ENCODE measurements around the gene GPATCH8. TPM values are rescaled to one million over a fixed set of nuclear protein-coding genes. Genes with fewer than 3 reads are reported as not detected.

Gene GPATCH8
- total and polyA plus RNA-seq, 10 of the 15 experiments (the other 5 are each of a cell fraction or from before 2014, with no cell fraction given), result 11.7 to 45.1 (median 21.3) TPM

DNA sequence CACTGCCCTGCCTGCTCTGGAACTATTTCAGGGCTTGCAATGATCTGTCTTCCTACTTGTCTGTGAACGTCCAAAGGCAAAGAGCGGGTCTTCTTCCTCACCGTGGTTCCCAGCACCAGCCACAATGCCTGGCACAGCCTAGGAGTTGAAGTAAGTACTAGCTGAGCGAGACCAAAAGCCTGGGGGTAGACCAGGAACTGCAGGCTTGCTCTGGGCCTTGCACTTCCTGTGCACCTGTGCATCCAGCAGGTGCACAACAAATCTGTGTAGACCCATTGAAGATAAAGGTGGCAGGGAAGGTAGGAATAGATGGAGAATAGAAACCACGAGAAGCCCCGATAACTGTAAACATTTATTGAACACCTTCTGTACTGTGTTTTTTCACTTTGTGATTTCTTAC, 144.2 kb downstream of the GPATCH8 start:
- no peaks in the 10 kb centered on the region for H3K9me3 ChIP-seq (replicated peaks; ENCODE audit: control insufficient read depth, insufficient read depth, low read length)
- no peaks in the 10 kb centered on the region for H3K36me3 ChIP-seq (ENCODE audit: control insufficient read depth in 2 of 2, insufficient read depth in 2 of 2, low read length in 1 of 2)
- no peak overlapping the region for H2AFZ ChIP-seq (ENCODE audit: control insufficient read depth, low read depth, low read length)
- no peak overlapping the region for H3K4me2 ChIP-seq (ENCODE audit: control insufficient read depth, insufficient read depth)
- SMC1A ChIA-PET (ENCODE audit: uncharacterized antibody, unreplicated experiment), result no interaction called here
- no peaks in the 10 kb centered on the region for H4K20me1 ChIP-seq (ENCODE audit: control insufficient read depth, insufficient read depth)
- H3K4me1 ChIP-seq (ENCODE audit: control insufficient read depth, insufficient read depth, low read length), result no peaks in the 10 kb centered on the region
- in situ Hi-C loops (cut with MboI), result no loop called here
- RAD21 ChIA-PET (ENCODE audit: unreplicated experiment), result no interaction called here
- 7% methylated on average over 6 of the region's 6 CpGs for WGBS (ENCODE audit: insufficient coverage, insufficient replicate concordance, low lambda C conversion rate, missing lambda C conversion rate)
- no peaks in the 10 kb centered on the region for H3K79me2 ChIP-seq (ENCODE audit: control insufficient read depth, insufficient read depth, low read length)
- no TSS peak for BruUV-seq (replicated peaks)
- ATAC-seq (no peak), FAIRE-seq (no peak), DNase-seq (ENCODE audit: low read depth, low spot score) (no peak)
- H3K27ac ChIP-seq (ENCODE audit: control insufficient read depth, insufficient read depth), result no peak overlapping the region
- CTCF ChIA-PET, result interaction anchor here (1.4 to 2.7 kb wide), 4 partner anchors 9 to 164 kb away, joined by 3 to 11 read pairs (median 6); no protein-coding TSS in a partner anchor
- intact Hi-C loops (cut with micrococcal nuclease; ENCODE audit: unreplicated experiment), result no loop called here
- TF ChIP-seq NFYA (IDR thresholded peaks at IDR 0.05; ENCODE audit: borderline replicate concordance, low read depth, low read length), result no peak
- no peak for TF ChIP-seq ZNF24 (IDR thresholded peaks at IDR 0.05)
- no peak for TF ChIP-seq NFXL1 (IDR thresholded peaks at IDR 0.05; ENCODE audit: borderline replicate concordance)
- TF ChIP-seq IKZF1 (conservative IDR thresholded peaks at IDR 0.05), result no peak
- no peak for TF ChIP-seq ZNF687 (IDR thresholded peaks at IDR 0.05)
- no peak for TF ChIP-seq HDGF (IDR thresholded peaks at IDR 0.05)
- TF ChIP-seq POLR2A (IDR thresholded peaks at IDR 0.05; ENCODE audit: low read depth, low read length), result no peak
- TF ChIP-seq, protein P1, sequence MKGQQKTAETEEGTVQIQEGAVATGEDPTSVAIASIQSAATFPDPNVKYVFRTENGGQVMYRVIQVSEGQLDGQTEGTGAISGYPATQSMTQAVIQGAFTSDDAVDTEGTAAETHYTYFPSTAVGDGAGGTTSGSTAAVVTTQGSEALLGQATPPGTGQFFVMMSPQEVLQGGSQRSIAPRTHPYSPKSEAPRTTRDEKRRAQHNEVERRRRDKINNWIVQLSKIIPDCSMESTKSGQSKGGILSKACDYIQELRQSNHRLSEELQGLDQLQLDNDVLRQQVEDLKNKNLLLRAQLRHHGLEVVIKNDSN (IDR thresholded peaks at IDR 0.05; ENCODE audit: borderline replicate concordance, extremely low read length, insufficient read depth, low read depth, low read length), result no peak
- peaks cover 0 to 2% of the 10 kb centered on the region in 2 experiments; a peak in 1 of 4 replicates for H3K27me3 ChIP-seq (replicated peaks in 1 of 2; ENCODE audit: control insufficient read depth in 2 of 2, insufficient read depth in 2 of 2, low read length in 1 of 2)
- POLR2A ChIA-PET, result interaction anchor here (0.8 kb wide), 1 partner anchor 28 kb away, joined by 3 read pairs; no protein-coding TSS in a partner anchor
- H3K4me3 ChIP-seq, result no peak overlapping the region
- no peak overlapping the region for H3K9ac ChIP-seq (ENCODE audit: control insufficient read depth, insufficient read depth, low read length)

All from GM12878 (cell line).